8988T (cell line): ENCODE results near the gene TAGLN2.
A peak's percentile ranks its signal among the peaks of the same experiment; 100 is the strongest.

Experiments used
- DNase-seq: peaks from one replicate; pipeline ENCODE4 v3.0.0; 2011

TAGLN2 gene

DNA sequence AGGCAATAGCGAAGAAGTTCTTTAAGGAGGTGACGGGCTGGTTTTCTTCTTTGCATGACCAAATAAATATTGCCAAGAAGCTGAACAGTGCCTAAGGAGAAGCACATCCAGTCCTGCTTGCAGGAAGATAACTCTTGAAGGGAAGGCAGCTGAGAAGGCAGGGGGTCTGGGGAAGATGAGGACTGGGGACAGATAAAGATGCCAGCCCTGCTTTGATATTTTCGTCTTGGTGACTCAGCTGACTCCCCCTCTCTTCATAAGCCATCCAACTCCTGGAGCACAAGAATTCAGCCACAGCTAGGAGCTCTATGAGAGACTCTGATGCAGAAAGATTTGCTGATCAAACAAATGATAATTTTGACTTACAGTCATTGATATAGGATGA is 28.8 kb downstream of the TAGLN2 start:
- DNase-seq: no peak

DNA sequence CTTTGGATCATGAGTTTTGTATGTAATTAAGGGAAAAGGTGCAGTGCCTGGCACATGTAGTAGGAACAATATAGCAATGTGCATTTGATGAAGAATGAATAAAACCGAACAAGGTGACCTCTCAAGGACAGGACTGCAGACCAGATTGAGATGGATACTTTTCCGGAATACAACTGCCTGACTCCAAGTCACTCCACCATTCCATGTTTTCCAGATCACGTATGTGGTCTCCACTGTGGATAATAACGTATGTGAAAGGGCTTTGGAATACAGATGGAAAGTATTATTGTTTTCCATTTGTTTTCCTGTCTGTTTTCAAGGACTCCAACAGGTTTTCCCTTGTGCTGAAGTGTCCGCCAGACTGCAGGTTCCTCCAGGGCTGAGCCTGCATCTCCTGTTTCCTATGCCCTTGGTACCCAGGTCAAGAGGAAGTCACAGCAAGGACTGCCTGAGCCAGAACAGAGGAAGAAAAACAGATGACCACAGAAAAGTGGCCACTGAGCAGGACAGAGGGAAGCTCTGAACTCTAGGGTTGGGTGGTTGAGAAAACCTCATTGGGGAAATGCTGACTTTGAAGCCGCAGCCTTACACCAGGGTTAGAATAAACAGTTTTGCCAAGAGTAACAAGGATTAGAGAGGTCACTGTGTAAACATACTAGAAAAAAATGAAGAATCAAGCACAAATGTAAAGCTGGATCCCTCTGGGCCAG is 29.3 kb downstream of the TAGLN2 start:
- DNase-seq: no peak

DNA sequence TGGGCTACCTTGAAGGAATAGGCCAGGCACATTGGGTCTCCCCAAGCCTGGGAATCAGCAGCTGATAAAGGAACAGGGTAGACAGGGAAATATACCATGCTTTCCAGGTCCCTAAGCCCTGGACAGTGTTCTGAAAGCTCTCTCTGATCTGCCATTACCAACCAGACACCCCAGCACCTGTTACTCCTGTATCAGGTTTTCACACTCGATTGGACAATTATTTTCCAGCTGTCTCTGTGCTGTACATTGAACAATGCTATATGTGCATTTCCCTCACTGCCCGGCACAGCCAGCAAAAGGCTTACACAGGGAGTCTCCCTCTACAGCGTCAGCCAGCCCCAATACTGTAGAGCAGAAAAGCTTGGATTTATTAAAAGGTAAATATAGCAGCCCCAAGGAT is 30.0 kb downstream of the TAGLN2 start:
- no peak for DNase-seq

DNA sequence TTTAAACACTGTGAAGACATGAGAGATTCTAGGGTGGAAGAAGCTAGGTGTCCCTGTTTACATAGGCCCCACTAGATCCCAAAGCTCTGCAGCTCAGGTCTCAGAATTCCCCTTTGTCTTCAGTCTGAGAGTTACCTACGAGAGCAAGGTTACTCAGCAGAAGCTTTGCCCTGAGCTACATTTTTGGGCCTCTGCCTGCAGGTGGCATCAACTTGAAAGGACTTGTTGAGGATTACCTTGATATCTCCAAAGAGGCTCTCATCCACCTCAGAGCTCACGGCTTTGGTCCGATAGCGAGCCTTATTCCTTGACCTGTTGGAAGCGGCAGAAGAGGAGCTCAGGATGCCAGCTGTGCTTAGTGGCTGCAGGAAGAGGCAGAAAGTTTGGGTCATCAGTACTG is 32.4 kb downstream of the TAGLN2 start:
- DNase-seq: no peak

DNA sequence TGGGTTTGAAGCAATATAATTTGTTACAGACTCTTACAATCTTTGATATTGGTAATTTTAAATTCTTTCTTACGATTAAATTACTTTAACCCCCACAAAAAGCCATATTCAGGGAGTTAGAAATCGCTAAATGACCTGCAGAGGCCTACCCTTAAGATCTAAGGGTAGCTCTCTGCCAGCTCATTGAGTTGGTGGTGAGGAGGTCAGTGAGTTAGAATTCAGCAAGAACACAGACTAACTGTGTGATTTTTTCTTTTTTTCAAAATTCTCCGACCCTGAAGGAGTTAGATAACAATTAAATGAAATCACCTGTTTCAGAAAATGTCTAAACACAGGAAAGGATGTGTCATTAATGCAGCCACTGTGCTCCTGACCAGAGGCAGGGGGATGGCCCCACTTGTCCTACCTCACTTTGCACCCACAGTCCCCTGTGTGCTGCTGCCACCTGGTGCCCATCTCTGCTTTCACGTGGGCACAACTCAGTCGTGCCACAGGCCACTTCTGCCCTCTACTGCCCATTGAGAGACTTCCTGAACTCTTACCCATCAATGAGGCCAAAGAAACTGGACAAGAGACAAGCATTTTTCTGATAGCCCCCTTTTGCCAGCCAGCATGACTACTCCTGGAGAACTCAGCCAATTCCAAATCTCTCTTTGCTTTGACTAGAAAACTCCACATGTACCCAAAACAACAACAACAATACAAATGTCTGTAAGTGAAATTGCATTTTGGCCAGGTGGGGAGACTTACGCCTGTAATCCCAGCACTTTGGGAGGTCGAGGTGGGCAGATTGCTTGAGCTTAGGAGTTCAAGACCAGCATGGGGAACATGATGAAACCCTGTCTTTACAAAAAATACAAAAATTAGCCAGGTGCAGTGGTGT is 33.8 kb downstream of the TAGLN2 start:
- DNase-seq: peak; percentile 65

DNA sequence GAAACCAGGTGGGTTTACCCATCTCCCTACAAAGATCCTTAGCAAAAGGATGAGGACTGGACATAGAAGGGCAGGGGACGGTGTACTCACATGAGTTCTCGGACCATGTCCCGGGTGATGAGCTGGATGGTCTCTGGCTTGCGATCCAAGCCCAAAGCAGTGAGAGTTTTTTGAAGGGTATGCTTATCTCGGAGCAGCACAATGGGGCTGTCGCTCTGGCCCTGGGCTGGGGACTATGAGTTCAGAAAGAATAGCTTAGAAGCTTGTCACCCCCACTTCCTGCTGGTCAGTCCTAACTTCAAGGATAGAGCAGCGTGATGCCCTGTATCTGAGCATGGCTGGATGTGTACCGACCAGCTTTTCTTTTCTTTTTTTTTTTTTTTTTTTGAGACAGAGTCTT is 34.9 kb downstream of the TAGLN2 start:
- no peak for DNase-seq

DNA sequence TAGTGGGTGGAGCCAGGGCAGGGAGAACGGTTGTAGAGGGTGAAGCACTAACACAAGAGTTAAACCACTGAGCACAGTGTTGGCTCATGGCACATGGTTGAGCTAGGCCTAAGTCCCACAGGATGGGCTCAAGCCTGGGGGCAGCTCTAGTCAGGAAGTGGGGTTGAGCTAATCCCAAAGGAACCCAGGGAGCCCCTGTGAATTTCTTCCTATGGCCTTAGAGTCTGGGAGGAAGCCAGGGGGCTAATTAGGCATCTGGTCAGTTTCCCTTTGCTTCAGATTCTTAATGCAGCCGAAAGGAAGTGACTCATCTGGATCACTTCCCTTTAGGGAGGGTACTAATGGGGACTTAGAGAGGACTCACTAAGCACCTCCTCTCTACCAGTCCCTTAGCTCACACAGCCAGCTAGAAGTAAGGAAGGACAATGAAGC is 35.5 kb downstream of the TAGLN2 start:
- DNase-seq: peak; percentile 52

DNA sequence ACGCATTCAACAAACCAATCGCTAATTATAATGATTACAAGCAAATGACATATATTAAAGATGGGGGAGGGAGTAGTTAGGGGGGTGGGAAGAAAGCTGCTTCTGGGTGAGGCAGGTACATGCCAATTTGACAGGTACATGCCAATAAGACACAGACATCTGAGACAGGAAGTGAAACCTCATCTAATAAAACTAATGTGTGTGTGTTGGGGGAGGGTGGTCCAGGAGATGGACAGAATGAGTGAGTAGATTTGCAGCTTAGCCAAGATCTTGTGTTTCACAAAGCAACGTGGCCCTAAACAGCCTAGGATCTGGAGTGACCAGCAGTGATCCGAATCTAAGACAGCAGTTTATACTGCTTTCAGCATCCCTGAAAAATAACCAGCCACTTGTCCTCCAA is 36.1 kb downstream of the TAGLN2 start:
- DNase-seq: no peak

DNA sequence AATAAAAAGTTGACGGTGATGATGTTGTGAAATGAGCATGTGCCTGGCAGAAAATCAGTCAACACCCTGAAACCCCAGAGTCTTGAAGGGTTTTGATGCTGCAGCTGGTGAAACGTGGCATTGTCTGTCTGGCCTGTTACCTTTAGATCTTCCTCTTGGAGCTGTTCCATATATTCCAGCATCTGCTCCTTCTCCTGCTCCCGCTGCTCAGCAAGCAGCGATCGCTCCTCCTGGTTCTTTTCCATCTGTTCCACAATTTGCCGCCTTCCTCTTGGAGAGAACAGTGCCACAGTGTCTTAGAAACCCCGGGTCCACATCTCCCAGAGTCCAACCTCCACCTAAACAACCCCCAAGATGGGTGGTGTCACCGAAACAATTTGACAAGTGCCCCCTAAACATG is 41.0 kb downstream of the TAGLN2 start:
- no peak for DNase-seq

DNA sequence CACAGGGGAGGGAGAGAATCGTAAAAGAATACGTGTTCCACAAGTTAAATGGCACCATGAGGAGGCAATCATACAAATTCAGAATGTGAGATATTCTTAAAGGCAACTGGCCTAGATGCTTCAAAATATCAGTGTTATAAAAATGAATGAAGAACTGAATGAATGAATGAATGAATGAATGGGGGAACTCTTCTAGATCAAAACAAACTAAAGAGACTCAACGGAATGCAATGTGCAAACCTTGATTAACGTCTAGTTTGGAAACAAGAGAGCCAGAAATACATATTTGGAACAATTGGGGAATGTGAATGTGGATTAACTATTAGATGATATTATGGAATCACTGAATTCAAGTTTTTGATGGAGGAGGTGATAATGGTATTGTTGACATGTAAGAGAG is 42.2 kb downstream of the TAGLN2 start:
- no peak for DNase-seq

DNA sequence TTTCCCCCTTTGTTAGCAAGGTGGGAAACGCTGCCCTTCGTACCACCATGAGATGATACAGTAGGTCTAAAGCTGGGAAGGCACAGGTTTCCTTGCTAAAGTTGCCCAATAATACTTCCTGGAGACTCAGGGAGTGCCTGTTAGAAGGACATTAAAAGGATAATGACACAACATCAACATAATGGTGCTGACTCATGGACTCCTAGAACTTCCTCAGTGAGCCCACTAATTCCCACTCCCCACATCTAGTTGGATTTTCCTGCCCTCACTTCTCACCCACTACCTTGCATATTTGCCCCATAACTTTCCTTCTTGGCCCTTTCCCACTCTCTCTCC is 42.8 kb downstream of the TAGLN2 start:
- DNase-seq: no peak

DNA sequence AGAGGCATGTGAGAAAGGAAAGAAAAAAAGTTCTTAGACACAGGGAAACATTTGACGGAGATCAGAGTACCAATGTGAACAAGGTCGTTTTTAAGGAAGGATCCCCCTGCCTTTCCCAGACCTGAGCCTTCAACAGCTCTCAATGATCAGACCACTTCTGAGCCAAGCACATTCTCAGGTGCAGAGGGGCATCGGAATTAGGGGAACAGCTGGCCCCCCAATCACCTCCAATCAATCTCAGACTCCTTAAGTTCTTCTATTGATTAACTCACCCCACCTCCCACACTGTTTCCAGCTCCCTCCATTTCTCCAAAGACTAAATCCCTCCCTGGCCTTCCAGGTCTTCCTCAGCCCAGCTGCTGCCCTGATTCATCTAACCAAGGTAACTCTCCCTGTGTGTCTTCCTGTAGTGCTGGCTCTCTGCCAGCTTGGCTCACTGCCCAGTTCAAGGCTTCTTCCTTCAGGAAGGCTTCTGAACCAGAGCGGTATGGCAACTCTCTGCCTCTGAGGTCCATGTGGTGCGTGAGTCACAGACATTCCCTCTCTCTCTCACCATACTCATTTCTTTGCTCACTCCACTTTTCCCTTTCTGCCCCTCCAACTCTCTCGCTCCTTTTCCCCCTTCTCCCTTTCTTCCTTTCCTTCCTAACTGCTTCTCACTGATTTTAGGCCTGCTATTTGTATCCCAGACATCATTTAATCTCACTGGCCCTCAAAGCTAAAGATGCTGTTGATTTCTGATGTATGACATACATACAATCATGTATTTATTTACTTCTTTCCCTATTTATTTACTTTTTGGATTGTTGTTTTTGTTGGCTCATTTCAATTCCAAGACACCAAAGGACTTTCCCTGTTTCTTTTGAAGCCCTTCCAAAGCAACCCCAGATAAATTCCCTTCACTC is 43.4 kb downstream of the TAGLN2 start:
- peak; percentile 53 for DNase-seq

DNA sequence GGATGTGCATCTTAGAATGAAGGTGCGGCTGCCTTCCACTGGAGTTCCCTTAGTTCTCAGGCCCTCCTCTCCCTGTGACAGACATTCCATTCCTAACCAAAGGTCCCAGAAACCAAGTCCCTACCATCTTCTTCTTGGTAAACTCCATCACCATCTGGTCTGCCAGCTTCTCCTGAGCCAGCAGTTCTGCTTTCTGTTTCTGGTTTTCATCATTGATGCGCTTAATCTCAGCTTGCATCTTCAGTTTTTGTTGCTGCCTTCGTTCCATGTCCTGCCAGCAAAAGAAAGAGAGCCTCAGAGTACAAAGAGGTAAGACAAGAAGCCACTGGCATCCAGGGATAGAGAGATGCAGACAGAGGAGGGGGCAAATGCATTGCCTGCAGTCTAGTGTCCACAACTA is 44.9 kb downstream of the TAGLN2 start:
- DNase-seq: no peak

DNA sequence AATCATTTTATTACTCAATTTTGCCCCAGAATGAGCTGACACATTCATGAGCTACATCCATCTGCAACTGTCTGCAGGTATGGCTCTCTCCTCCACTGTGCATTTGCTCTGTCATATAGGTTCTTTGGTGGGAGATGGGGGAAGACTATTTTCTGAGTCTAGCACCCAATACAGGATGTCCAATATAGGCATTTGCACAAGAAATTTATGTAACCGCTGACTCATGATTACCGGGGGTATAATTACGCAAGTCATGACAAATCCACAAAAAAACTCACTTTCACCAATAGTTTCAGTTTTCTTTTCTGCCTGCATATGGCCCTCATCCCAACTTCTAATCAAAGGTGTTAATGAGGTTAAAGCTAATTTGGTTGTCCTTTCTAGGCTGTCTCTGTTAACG is 45.3 kb downstream of the TAGLN2 start:
- DNase-seq: no peak

DNA sequence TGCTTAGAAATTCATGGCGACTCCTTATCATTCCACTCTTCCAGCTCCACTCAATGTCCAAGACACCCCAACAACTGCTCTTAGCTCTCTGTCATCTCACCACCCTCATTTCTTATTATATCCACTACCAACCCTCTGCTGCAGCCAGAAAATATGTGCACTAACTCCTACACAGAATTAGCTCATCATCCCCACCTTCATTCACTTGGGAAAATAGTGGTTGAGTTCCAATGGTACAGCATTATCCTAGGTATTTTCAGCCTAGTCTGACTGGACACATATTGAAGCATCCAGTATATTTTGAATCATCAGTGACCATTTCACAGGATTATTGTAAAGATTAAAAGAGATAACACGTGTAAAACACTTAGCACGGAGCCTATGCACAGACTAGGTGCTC is 46.2 kb downstream of the TAGLN2 start:
- DNase-seq: no peak

DNA sequence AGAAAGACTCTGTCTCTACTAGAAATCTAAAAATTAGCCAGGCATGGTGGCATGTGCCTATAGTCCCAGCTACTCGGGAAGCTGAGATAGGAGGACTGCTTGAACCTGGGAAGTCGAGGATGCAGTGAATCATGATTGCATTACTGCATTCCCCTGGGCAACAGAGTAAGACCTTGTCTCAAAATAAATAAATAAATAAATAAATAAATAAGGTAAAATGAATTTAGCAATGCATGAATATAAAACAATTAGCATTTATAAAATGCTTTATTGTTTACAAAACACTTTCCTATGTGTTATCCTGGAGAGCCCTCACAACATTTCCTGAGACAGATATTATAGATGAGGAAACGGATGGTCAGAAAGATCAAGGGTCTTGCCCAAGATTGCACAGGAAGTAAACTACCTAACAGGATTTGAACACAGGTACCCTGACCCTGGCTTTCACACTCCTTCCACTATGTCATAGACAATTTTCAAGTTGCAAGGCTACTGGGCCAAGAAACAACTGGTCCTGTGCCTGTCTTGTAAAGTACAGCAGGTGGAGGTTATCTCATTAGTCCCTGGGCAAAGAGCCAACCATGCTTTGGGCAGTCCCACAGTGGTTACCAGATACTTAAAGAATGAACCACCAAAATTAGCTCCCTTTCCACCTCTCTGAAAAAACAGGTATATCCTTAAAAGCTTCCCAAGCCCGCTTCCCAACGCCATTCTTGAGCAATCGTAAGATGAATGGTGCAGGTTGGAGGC is 47.4 kb downstream of the TAGLN2 start:
- no peak for DNase-seq

DNA sequence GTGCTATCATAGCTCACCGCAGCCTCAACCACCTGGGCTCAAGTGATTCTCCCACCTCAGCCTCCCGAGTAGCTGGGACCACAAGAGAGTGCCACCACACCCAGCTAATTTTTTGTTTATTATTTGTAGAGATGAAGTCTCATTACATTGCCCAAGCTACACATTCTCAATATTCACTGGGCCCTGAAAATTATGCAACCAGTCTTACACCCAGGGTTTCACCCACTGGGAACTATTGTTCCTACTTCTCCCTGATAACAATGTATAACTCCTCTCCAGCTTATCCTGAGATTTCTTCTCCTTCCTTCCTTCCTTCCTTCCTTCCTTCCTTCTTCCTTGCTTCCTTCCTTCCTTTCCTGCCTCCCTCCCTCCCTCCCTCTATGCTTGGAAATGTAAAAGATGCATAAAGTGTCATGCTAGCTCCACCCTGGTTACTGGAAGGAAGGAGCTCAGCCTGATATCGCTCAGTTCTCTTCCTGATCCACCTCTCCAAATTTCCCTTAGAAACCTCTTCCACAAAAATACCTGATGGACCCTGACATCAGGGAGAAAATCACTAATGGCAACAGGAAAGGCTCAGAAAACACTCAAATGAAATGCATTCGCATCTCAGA is 51.7 kb downstream of the TAGLN2 start:
- DNase-seq: no peak

DNA sequence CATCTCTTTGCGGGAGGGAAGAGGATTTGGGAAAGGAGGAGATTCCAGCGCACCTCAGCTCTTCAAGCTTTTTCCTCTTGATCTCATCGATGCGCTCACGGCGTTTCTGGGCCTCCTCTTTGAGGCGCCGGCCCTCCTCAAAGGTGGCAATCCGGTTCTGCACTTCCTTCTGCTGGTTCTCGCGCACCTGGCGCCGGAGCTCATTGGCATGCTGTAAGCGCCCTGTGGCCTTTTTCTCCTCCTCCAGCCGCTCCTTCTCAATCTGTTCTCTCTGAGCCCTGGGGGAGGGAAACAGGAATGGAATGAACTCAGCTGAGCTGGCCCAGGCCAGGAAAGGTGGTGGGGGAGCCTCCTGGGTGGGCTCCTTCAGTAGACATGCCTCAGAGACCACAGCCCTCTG is 52.4 kb downstream of the TAGLN2 start:
- no peak for DNase-seq

DNA sequence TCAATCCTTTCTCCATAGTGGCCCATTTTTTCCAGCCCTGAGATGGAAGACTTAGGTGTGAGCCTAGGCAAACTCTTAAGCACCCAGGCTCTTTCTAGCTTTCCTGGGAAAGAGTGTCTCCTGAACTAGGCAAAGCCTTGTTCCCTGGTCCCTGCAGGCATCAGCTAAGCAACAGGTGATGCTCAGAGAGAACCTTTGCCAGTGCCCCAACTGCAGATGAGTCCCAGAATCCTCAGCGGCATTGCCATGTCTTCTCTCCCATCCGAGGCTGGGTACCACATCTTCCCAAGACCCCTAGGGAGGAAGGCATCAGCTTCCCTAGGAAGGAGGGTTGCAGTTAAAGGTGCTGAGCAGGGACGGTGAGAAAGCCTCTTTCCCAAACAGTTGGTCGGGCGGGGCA is 54.6 kb downstream of the TAGLN2 start:
- no peak for DNase-seq

DNA sequence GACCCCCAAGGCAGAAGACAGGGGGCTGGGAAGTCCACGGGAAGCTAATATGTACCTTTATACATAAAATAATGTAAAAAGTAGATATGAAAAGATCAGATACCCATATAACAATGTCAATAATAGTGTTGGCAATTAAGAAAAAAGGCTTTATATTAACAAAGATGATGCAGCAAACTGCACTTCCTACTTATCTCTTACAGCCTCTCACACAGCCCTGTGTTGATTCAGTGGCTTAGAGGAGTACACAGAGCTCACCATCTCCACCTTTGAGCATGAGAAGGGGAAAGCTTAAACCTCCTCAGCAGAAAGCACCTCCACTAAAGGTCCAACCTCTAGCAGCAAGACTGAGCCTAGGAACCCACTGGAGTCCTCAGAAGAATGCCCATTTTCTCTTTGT is 55.7 kb downstream of the TAGLN2 start:
- no peak for DNase-seq

DNA sequence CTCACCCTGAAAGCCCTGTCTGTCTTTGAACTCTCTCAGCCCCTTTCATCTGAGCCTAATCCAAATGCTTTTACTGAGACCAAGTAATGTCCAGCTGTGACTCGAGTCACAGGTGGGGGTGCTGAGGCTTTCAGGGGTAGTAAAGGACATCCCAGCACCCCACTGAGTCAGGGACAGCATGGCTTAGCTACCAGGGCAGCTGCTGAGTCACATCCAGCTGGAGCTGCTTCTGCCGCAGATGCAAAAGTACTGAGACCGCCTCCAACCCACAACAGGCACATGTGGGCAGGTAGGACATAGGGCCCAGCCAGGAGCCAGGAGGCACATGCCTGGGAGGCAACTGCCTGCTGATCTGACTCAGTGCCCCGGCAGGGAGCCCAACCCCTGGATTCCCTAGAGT is 56.1 kb downstream of the TAGLN2 start:
- no peak for DNase-seq

DNA sequence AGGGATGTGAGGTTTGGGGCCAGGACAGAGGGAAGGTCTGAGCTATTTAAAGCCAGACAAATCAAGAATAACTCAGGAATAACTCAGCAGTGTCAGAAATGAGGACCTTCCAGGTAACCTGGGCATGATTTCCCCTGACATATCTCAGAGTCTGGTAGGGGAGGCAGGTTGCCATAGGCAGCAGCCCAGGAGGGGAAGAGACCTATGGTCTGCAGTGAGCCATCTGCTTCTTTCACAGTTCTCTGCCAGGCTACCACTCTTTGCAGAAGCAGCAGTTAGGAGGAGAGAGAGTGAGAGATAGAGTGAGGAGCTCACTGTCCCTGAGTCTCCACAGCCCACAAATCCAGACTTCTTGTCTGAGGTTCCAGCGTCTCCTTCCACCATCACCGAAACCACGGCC is 56.5 kb downstream of the TAGLN2 start:
- DNase-seq: no peak
